NCI-H1694 treated with DMSO at 0.1 percent for 48 hours (cell line): ENCODE data around the gene NINJ1.
"Not testable (repeated sequence)": the region's sequence is repeated elsewhere in the genome, so short reads cannot be mapped to it uniquely, and the experiment has no call there.

Source experiments
- DNase-seq: peaks from one replicate; lab custom pipeline; 2025; lab: John Stamatoyannopoulos, UW

NINJ1 gene

DNA sequence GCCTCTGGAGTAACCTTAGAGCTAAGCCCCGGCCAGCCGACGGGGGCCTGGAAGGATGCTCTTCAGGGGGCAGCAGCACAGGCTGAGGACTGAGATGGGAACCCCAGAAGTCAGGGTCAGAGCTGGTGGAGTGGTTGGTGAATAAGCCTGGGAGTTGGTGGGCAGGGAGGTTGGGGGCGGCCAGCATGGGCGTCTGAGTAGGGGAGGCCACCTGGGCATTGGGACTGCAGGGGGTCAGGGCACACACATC is 14.4 kb downstream of the NINJ1 start:
- DNase-seq = no peak

DNA sequence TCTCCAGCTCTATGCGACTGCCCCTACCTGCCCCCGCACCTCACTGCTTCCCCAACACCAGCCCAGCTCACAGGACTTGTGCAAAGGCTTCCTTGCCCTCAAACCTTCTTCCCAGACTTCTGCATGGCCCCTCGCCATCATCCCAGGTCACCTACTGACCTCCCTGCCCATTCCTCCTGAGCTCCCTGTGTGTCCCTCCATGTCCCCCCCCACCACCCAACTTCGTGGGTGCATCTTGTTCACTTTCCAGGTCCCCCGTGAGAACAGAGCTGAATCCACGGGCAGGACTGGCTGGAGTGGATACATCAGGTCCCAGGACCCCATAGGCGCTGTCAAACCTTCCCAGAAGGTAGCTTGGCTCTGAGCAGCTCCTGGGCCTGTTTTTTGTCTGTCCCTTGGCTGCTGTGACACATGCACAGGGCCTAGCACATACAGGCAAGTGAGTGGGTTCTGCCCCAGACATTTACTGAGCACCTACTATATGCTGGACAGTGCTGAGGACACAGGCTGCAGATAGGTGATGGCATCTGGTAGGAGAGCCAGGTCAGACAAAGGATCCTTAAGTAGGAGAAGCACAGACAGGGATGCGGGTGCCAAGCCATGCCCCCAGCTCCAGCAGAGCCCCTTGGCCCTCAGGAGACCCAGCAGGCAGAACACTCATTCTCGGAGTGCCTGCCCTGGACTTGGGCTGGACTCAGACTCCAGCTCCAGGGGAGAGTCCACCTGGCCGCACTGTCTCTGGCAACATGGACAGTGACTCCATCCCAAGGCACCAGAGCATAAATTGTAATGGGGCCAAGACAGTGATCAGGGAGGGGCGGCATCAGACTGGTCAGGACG is 15.0 kb downstream of the NINJ1 start:
- no peak for DNase-seq

DNA sequence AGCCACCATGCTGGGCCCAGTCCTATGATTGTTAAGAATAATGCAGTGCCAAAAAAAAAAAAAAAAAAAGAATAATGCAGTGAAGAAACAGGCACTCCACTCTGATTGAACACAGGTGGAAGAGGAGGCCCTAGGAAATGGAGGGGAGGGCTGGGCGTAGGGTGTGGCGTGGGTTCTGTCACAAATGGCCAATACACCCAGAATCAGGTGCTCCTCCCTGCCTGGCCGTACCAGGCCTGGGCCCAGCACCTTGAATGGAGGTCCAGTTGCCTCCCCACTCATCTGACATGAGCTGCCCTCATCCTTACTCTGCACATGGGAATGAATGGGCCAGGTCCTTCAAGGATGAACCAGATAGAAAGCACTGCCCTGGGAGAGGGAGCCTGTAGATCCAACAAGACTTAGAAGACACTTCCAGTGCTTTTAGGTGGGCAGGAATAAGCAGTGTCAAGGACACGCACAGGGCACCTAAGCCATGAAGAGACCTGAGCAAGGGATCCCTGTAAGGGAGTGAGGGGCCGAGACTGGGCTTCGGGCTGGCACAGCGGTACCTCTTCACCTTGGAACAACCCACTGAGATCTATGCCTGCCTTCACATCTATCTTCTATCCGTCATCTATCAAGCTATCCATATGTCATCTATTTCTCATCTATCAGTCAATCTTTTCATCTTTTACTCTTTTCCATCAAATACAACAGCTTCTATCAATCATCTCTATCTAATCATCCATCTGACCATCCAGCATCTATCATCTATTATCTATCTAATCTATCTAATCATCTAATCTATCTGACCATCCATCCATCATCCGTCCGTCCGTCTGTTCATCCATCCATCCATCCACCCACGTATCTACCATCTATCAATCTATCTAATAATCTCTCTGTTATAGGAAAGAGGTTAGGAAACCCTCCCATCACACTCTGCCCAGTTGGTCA is 15.9 kb downstream of the NINJ1 start:
- no peak for DNase-seq

DNA sequence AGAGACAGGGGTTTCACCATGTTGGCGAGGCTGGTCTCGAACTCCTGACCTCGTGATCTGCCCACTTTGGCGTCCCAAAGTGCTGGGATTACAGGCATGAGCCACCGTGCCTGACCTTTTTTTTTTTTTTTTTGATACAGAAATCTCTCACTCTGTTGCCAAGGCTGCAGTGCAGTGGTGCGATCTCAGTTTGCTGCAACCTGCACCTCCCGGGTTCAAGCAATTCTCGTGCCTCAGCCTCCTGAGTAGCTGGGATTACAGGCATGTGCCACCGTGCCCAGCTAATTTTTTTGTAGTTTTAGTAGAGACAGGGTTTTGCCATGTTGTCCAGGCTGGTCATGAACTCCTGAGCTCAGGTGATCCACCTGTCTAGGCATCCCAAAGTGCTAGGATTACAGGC is 16.5 kb downstream of the NINJ1 start:
- DNase-seq = not testable (repeated sequence)

DNA sequence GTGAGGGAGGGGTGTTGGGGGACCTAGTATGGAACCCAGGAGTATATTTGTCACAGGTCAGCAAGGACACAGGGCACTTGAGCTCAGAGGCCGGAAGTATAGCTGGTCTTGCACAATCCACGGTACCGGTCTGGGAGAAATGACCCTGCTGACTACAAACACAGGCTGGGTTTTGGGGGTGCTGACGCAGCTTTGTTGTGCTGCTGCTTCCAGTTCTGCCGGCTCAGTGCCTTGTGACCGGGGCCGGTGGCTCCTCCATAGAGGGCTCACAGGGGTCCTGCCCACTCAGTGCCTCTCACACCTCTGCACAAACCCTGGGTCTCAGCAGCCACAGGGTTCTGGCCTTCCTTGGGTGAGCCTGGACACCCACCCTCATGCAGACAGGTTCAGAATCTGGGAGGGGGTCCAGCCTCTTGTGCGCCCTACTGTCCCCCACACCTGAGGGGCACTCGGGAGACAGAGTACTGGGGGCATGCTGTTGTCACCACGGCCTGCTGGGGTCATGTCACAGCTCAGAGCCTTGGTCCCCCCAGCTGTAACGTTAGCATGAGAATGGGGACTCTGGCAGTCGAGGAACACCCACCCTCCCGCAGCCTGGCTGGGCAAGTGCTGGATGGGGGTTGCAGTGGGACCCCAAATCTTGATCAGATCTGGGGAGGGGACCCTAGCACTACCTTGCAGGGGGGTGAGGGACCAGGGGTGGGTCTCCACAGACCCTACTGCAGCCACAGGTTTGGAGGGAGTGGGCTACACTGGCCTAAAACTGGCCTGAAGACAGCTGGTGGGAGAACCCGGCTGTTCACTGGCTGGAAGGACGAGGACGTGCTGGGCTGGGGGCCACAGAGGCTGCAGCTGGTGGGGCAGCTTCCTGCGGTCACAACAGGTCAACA is 17.7 kb downstream of the NINJ1 start:
- DNase-seq = no peak

DNA sequence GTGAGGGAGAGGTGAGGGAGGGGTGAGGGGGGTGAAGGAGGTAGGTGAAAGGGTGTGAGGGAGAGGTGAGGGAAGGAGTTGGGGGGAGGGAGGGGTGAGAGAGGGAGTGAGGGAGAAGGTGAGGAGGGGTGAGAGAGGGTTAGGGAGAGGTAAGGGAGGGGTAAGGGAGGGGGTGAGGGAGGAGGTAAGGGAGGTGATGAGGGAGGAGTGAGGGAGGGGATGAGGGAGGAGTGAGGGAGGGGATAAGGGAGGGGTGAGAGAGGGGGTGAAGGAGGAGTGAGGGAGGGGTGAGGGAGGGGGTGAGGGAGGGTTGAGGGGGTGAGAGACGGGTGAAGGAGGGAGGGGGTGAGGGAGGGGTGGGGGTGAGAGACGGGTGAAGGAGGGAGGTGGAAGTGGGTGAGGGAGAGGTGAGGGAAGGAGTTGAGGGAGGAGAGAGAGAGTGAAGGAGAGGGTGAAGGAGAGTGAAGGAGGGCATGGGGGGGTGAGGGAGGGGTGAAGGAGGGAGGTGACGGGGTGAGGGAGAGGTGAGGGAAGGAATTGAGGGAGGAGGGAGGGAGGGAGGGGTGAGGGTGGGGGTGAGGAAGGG is 18.5 kb downstream of the NINJ1 start:
- DNase-seq = no peak

DNA sequence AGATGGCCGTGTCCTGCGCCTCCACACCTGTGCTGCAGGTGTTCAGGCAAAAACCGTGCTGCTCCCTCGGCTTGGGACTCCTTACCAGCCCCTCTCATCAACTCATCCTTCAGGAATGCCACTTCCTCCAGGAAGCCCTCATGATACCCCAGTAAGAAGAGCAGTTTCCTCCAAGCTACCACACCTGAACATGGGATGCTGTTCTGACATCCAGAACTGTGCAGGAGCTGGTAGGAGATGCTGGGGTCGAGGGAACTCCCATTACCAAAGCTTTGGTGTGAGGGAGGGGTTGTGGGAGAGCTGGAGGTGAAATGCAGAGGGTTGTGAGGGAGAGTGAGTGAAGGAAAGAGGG is 19.1 kb downstream of the NINJ1 start:
- DNase-seq = no peak

DNA sequence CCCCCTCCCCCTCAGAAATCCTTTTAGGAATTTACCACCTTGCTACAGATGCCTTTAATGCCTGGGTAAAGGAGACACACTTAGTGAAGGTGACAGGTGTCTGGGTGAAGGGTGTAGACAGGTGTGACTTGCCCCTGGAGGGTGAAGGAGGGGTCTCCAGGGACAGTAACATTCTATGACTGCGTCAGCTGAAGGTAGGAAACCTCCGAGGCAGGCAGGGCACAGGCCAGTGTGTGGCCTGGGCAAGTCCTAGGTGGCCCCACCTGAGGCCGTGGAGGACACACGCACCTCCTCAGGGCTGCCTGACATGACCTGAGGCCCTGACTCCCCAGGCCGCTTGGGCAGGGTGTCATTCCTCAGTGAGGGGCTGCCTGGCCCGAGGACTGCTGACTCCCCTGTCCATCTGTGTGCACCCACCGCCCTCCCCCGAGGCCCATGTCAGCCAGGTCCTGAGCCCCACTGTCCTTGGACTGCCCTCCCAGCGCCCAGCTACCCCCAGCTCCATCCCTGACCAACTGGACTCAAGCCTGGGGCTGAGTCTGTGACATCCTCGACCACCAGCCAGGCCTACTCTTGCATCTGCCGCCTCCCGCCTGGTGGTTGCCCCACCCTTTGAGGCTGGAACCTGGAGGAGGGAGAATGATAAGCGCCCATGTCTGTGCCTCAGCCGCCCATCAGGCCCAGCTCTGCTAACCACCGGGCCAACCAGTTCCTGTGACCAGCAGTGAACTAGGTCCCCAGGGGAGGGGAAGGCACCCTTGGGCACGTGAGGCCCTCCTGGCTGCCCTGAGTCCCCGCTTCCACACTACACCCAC is 19.7 kb downstream of the NINJ1 start:
- no peak for DNase-seq

DNA sequence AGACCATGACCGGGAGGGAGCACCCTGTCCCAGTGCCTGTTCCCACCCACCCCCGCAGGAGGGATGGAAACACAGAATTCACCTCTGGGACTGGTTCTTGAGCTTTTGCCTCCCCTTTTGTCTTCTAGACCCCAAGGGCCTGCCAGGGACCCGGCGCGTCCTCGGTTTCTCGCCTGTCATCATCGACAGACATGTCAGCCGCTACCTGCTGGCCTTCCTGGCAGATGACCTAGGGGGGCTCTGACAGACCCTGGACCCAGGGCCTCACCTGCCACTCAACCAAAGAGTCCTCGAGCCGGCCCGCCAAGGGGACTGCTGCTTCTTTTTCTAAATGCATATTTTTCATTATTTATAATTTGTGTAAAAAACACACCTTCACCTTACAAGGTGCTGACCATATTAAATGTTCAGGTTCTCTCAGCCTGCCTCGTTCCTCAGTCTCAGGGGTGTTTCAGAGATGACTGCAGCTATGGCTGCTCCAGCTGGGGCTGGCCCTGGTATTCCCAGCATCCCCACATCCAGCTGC is 21.1 kb downstream of the NINJ1 start:
- no peak for DNase-seq

DNA sequence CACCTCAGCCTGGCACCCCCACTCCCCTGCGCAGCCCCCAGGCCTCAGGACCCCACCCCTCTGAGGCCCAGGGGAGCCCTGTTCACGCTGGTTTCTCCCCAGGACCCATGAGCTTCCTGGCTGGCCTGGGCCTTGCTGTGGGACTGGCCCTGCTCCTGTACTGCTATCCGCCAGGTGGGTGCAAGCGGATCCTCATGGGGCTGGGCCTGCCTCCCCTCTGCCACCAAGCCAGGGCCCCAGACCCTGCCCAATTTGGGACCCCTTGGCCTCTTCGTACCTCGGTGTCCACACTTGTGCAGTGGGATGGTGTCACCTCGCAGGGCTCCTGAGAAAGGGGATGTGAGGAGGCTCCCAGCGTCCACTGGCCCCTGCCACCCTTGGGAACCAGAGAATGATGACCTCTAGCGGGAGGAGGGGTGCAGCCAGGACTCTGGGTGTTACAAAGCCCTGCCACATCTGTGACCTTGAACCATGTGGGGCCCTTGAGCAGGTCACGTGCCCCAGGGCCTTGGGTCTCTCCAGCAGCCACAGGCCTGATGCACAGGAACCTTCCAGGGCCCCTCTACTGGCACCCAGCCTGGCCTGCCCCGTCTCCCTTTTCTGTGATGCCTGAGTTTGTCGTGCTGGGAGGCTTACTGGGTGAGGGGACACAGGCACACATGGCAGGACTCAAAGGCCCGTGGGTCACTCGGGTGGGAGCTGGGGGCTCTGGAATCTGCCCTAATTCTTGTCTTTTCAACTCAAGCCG is 21.8 kb downstream of the NINJ1 start:
- DNase-seq = no peak

DNA sequence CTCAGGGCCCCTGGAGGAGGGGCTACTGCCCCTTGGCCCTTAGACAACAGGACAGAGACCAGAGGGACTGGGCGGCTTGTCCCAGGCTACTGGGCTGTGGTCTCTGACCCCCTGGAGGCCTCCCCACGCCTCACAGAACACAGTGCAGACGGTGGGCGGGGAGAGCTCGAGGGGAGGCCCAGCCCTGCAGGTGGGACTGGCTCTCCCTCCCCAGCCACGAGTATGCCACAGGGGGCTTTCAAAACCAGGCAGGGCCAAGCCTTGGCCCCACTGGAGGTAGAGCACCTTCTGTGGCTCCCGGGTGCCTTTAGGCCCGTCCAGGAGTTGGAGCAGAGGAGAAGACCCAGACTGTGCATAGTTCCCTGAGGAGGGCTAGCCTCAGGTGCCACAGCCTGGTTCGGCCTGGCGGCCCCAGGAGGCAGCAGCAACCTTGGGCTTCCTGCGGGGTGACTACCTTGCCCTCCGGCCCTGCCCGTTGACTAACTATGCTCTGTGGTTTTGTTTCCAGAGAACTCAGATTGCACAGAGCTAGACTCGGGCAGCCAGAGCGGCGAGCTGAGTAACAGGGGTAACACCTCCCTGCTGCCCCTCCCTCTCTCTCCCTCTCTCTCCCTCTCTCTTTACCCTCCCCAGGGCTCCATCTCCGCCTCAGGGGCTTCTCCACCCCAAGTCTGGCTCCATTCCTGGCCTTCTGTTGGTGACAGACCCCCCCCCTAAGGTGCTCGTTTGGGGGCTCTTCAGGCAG is 22.5 kb downstream of the NINJ1 start:
- no peak for DNase-seq

DNA sequence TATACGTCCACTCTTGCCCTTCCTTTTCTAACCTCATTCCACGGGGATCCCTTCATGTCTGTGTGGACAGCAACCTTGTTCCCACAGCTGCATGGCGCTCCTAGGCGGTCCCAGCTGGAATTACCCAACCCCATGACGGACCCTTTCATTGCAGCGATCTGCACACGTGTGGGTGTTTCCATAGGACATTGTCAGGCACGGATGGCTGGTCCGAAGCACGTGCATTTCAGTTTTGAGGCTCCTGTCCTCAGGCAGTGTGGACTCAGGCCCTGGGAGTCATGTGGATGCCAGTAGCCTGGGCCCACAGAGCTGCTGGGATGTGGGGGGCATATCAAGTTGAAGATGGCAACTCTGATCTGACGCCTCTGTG is 23.1 kb downstream of the NINJ1 start:
- DNase-seq = no peak

DNA sequence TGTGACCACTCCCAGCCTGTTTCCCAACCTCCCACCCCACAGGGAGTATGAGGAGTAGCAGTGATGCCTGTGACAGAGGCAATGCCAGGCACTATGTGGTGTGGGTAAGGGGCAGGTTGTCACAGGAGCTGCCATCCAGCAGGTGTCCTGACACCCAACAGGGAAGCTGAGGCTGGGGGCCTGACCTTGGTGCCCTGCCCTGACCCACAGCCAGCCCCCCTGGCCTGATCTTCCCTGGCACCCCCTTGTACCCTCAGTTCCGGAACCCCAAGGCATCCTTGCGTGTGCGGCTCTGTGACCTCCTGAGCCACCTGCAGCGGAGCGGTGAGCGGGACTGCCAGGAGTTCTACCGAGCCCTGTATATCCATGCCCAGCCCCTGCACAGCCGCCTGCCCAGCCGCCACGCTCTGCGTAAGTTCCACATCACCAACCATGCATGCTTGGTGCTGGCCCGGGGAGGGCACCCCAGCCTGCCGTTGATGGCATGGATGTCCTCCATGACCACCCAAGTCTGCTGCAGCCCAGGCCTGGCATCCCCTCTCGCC is 23.7 kb downstream of the NINJ1 start:
- no peak for DNase-seq

DNA sequence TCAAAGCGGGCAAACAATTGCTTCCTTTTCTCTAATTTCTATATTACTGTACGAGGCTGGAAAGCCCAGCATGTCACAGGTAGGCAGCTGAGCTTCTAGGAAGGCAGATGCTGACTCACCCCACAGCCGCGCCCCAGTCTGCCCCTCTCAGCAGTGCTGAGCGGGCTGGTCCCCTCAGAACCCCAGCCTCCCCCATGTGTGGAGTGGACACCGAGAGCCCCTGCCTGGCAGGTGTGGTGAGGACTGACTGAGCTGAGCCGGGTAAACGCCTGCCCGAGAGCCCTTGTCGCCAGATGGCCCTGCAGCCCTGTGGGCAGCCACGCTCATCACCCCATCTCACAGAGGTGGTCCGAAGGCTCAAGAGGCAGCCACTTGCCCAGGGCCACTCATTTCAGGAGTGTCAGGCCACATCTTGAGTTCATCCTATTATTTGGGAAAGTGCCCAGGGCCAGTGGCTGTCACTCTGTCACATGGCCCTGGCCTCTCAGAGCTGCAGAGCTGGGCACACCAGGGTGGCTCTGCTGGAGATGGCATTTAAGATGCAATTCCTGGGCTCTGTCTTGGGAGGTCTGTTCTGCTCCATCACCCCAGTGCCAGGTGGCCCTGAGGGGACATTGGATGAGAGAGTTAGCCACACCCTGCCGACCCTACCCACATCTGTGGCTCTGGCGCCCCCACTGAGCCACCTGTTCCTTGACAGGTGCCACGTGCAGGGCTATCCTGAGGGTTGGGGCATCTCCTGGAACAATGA is 25.6 kb downstream of the NINJ1 start:
- no peak for DNase-seq

DNA sequence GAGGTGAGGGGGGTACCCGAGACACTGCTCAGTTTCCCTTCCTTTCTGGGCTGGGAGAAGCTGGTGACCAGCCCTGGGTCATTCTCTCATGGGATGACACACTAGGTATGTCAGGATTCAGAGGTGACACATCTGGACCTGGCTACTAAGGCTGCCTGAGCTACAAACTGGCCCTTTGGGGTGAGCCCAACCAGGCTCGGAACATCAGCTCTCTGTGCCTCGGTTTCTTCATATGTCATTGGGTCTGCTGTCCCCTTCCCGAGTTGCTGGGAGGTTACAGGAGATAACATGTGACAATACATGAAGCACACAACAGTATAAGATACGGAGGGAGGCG is 26.3 kb downstream of the NINJ1 start:
- DNase-seq = no peak

DNA sequence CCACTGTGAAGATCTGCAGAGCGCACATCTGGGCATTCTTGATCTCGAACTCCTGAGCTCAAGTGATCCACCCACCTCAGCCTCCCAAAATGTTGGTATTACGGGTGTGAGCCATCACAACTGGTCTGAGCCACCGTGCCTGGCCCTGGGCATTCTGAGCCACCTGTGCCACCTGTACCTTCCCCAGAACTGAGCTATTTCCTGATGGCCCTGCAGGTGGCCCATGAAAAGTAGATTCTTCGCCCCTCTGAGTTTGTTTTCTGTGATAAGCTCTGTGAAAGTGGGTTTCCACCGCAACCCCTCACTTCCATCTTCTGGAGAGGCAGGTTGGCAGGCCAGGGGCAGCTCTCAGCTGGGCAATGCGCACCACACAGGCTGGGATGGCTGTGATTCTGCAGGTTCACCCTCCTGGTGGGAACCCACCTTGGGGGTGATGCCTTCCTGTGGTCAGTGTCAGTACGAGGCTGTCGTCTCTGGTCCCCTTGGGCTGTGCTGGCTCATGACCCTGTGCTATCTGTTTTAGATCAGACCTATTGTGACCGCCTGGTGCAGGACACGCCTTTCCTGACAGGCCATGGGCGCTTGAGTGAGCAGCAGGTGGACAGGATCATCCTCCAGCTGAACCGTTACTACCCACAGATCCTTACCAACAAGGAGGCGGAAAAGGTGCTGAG is 26.8 kb downstream of the NINJ1 start:
- no peak for DNase-seq

DNA sequence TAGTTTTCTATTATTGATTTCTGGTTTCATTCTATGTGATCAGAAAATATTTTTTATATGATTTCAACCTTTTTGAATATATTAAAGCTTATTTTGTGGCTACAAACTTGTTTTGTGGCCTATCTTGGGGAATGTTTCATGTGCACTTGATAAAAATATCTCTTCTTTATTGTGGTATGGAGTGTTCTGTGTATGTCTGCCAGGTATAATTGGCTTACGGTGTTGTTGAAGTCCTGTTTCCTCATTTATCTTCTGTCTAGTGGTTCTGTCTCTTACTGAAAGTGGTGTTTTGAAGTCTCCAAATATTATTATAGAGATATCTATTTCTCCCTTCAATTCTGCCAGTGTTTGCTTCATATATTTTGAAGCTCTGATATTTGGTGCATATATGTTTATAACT is 28.4 kb downstream of the NINJ1 start:
- DNase-seq = no peak

DNA sequence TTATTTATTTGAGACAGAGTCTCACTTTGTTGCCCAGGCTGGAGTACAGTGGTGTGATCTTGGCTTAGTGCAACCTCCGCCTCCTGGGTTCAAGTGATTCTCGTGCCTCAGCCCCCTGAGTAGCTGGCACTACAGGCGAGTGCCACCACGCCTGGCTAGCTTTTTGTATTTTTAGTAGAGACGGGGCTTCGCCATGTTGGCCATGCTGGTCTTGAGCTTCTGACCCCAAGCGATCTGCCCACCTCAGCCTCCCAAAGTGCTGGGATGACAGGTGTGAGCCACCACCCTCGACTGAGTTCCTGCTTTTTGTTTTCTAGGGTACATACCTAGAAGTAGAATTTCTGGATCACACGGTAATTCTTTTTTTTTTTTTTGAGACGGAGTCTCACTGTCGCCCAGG is 33.0 kb downstream of the NINJ1 start:
- DNase-seq = not testable (repeated sequence)
